GM12878 (cell line): ENCODE data around the gene FOXD1. TPM values are rescaled to one million over a fixed set of nuclear protein-coding genes. Genes with fewer than 3 reads are reported as not detected.

Experiments used
- ATAC-seq: fragments of 200-7000 bp; cut with Tn5 transposase; 3 replicates; pipeline ENCODE4 v1.9.1; 2020; ENCODE audit warnings: mild to moderate bottlenecking, moderate library complexity
- BruUV-seq: library from RNA; stranded (reverse); fragments of 400-500 nt; replicated peaks from 2 replicates; lab custom pipeline; 2021; lab: Mats Ljungman, UMichigan
- CTCF ChIA-PET: fragments of 300-600 bp; sonication (Branson Sonifier 250); formaldehyde crosslinking; extraction: SDS; loops from one replicate; lab custom pipeline; 2021; ENCODE audit warnings: inconsistent platforms; lab: Yijun Ruan, JAX
- POLR2A ChIA-PET: fragments of 350-600 bp; formaldehyde crosslinking; extraction: SDS; loops from one replicate; lab custom pipeline; 2021; ENCODE audit warnings: inconsistent platforms; lab: Charles Lee
- RAD21 ChIA-PET: fragments of 300-600 bp; sonication (Branson Sonifier 250); formaldehyde crosslinking; loops from one replicate; lab custom pipeline; 2023; ENCODE audit warnings: antibody characterized with exemption; ENCODE audit not compliant: unreplicated experiment; lab: Charles Lee
- SMC1A ChIA-PET: fragments of 300-600 bp; sonication (Branson Sonifier 250); formaldehyde crosslinking; loops from one replicate; lab custom pipeline; 2023; ENCODE audit not compliant: unreplicated experiment, uncharacterized antibody; lab: Charles Lee
- DNase-seq: peaks from one replicate; pipeline ENCODE4 v3.0.0-alpha.2; 2011; ENCODE audit warnings: low read depth, low spot score
- FAIRE-seq: peaks from 3 replicates; lab custom pipeline; 2011; peaks lifted over from hg19 to GRCh38; lab: Jason Lieb, UNC
- H2AFZ ChIP-seq: 2 replicates; pipeline ENCODE4 v1.6.0; 2011; ENCODE audit warnings: low read depth, low read length, control low read depth; ENCODE audit not compliant: control insufficient read depth
- H3K27ac ChIP-seq: 2 replicates; pipeline ENCODE4 v1.5.1; 2011; ENCODE audit warnings: control low read depth; ENCODE audit not compliant: control insufficient read depth, insufficient read depth
- H3K27me3 ChIP-seq, 2 experiments: replicated peaks in 1 of 2; 2 replicates each; pipeline versions ENCODE4 v1.6.0 to v1.6.1; 2011; ENCODE audit warnings: low read length in 1 of 2; ENCODE audit not compliant: control insufficient read depth in 2 of 2, insufficient read depth in 2 of 2
- H3K36me3 ChIP-seq, 2 experiments: 2 replicates each; pipeline ENCODE4 v1.5.1; 2011; ENCODE audit warnings: low read length in 1 of 2; ENCODE audit not compliant: control insufficient read depth in 2 of 2, insufficient read depth in 2 of 2
- H3K4me1 ChIP-seq: 2 replicates; pipeline ENCODE4 v1.6.1; 2011; ENCODE audit warnings: mild to moderate bottlenecking, low read length, moderate library complexity, mixed read lengths; ENCODE audit not compliant: control insufficient read depth, insufficient read depth
- H3K4me2 ChIP-seq: 2 replicates; pipeline ENCODE4 v1.6.0; 2011; ENCODE audit warnings: control low read depth; ENCODE audit not compliant: control insufficient read depth, insufficient read depth
- H3K4me3 ChIP-seq: fragments of 200-600 bp; sonication (generic); 2 replicates; pipeline ENCODE4 v1.5.1; 2016
- H3K79me2 ChIP-seq: 2 replicates; pipeline ENCODE4 v1.6.0; 2011; ENCODE audit warnings: low read length; ENCODE audit not compliant: control insufficient read depth, insufficient read depth
- H3K9ac ChIP-seq: 2 replicates; pipeline ENCODE4 v1.8.0; 2011; ENCODE audit warnings: low read length, control low read depth, mixed read lengths; ENCODE audit not compliant: control insufficient read depth, insufficient read depth
- H3K9me3 ChIP-seq: replicated peaks from 3 replicates; pipeline ENCODE4 v1.5.1; 2011; ENCODE audit warnings: mild to moderate bottlenecking, low read length; ENCODE audit not compliant: control insufficient read depth, insufficient read depth
- H4K20me1 ChIP-seq: 2 replicates; pipeline ENCODE4 v1.6.0; 2011; ENCODE audit not compliant: control insufficient read depth, insufficient read depth
- ATF3 ChIP-seq: IDR thresholded peaks from 2 replicates; pipeline ENCODE4 v1.6.1; 2011; ENCODE audit warnings: low read depth, mild to moderate bottlenecking, low read length, moderate library complexity, borderline replicate concordance; ENCODE audit errors: extremely low read depth
- BACH1 ChIP-seq: fragments of 450-650 bp; IDR thresholded peaks from 2 replicates; pipeline ENCODE4 v1.6.1; 2017; ENCODE audit warnings: mild to moderate bottlenecking, borderline replicate concordance
- CBFB ChIP-seq: IDR thresholded peaks from 2 replicates; pipeline ENCODE4 v1.6.1; 2016; ENCODE audit warnings: antibody characterized with exemption, low read depth
- EP300 ChIP-seq, 2 experiments: fragments of 150-350 bp in 1 of 2; IDR thresholded peaks; 2 replicates each; pipeline ENCODE4 v1.6.1; 2011 to 2012; ENCODE audit warnings: low read depth in 2 of 2, low read length in 2 of 2, borderline replicate concordance in 1 of 2, improper control_type of control experiment in 1 of 2, inconsistent platforms in 1 of 2; ENCODE audit not compliant: control insufficient read depth in 1 of 2
- ETV6 ChIP-seq, 2 experiments: fragments of 450-650 bp in 1 of 2; IDR thresholded peaks in 1 of 2; conservative IDR thresholded peaks in 1 of 2; 2 replicates each; pipeline ENCODE4 v1.6.1; 2014; ENCODE audit warnings: antibody characterized with exemption in 1 of 2, borderline replicate concordance in 1 of 2, low read depth in 1 of 2, mild to moderate bottlenecking in 1 of 2, moderate library complexity in 1 of 2
- JUND ChIP-seq: IDR thresholded peaks from 2 replicates; pipeline ENCODE4 v1.6.1; 2012; ENCODE audit warnings: low read depth, mild to moderate bottlenecking, low read length, improper control_type of control experiment, moderate library complexity
- KDM1A ChIP-seq: fragments of 200-600 bp; sonication (generic); IDR thresholded peaks from 2 replicates; pipeline ENCODE4 v1.6.1; 2016; ENCODE audit warnings: borderline replicate concordance
- NFYB ChIP-seq: IDR thresholded peaks from 2 replicates; pipeline ENCODE4 v1.6.1; 2011; ENCODE audit warnings: low read depth, mild to moderate bottlenecking, low read length, improper control_type of control experiment, moderate library complexity; ENCODE audit not compliant: insufficient read depth
- NR2F1 ChIP-seq: fragments of 450-650 bp; conservative IDR thresholded peaks from 2 replicates; pipeline ENCODE4 v1.6.1; 2017; ENCODE audit warnings: mild to moderate bottlenecking
- PRDM15 ChIP-seq: fragments of 450-650 bp; formaldehyde crosslinking; IDR thresholded peaks from 2 replicates; pipeline ENCODE4 v1.4.0; 2020; ENCODE audit warnings: mild to moderate bottlenecking, moderate library complexity
- SUZ12 ChIP-seq: fragments of 200-600 bp; sonication (generic); IDR thresholded peaks from one replicate; pipeline ENCODE4 v1.6.1; 2018; ENCODE audit warnings: antibody characterized with exemption, mild to moderate bottlenecking; ENCODE audit not compliant: unreplicated experiment
- YY1 ChIP-seq: IDR thresholded peaks from 2 replicates; pipeline ENCODE4 v1.6.1; 2011; ENCODE audit warnings: low read depth, mild to moderate bottlenecking, low read length
- ZNF217 ChIP-seq: fragments of 450-650 bp; IDR thresholded peaks from 2 replicates; pipeline ENCODE4 v1.6.1; 2017; ENCODE audit warnings: antibody characterized with exemption, mild to moderate bottlenecking
- ZNF24 ChIP-seq: fragments of 450-650 bp; IDR thresholded peaks from 2 replicates; pipeline ENCODE4 v1.6.1; 2017; ENCODE audit warnings: antibody characterized with exemption, mild to moderate bottlenecking
- WGBS: methylation state at CpG from one replicate; pipeline ENCODE4 v1.1.6; 2016; ENCODE audit warnings: low lambda C conversion rate; ENCODE audit not compliant: insufficient replicate concordance, insufficient coverage; ENCODE audit errors: missing lambda C conversion rate; 5-methylcytosine and 5-hydroxymethylcytosine counted together
- in situ Hi-C: fragments of 300-500 bp; cut with MboI; formaldehyde crosslinking; loops from 9 replicates; pipeline ENCODE4 v1.14.3; 2018; ENCODE audit warnings: mixed read lengths
- intact Hi-C: fragments of 100-400 bp; cut with micrococcal nuclease; formaldehyde crosslinking; loops from one replicate; pipeline ENCODE4 v1.14.2; 2022; ENCODE audit not compliant: unreplicated experiment
- polyA plus RNA-seq, 11 experiments: library from polyadenylated mRNA; depleted of rRNA in 4 of 11; unstranded in 6 of 11; stranded (reverse) in 5 of 11; fragments of >200 nt; fragmentation: Nextera tagmentation in 4 of 11; fragmentation: Illumina TruSeq in 1 of 11; extraction: Ambion mirVana in 4 of 11; extraction: Trizol in 1 of 11; gene quantifications; 1 replicate in 1 of 11; 2 replicates in 10 of 11; pipeline versions ENCODE4 v1.2.1 to v1.2.3, GENCODE V29; 2011 to 2016; ENCODE audit warnings: inconsistent platforms in 2 of 11, missing spikeins in 2 of 11, low read depth in 1 of 11
- total RNA-seq, 4 experiments: library from RNA; depleted of rRNA in 3 of 4; stranded (reverse); fragments of >200 nt in 3 of 4; fragmentation: Illumina TruSeq in 1 of 4; extraction: Trizol in 1 of 4; gene quantifications; 2 replicates each; pipeline versions ENCODE4 v1.2.1 to v1.2.3, GENCODE V29; 2013 to 2021

The FOXD1 gene
- total and polyA plus RNA-seq, 10 of the 15 experiments (the other 5 are each of a cell fraction or from before 2014, with no cell fraction given): not detected

DNA sequence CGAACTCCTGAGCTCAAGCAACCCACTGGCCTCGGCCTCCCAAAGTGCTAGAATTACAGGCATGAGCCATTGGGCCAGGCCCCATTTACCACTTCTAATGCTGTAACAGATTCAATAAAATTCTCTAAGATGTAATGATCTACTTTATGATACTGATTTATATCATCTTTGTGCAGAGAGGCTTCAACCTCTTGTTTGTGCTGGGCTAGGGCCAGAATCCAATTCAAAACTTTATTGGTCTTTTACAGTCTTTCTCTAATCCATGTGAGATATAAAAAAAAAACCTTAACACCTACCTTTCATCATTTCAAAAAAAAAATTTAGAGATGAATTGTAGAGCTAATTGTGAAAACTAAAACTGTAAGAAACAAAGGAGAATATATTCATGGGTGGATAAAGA is 41.5 kb upstream of the FOXD1 start:
- Histone ChIP-seq H3K9ac (no peak overlapping the region), H2AFZ (no peak overlapping the region), H3K79me2 (no peaks in the 10 kb centered on the region), H3K4me2 (no peak overlapping the region), H3K36me3 (no peaks in the 10 kb centered on the region), H3K9me3 (no peaks in the 10 kb centered on the region), H3K4me1 (no peaks in the 10 kb centered on the region), H3K27ac (no peak overlapping the region), H3K4me3 (no peak overlapping the region), H4K20me1 (no peaks in the 10 kb centered on the region), H3K27me3 (peaks cover 0 to 7% of the 10 kb centered on the region in 2 experiments; a peak in 2 of 4 replicates)
- RAD21 ChIA-PET: no interaction called here
- CTCF ChIA-PET: interaction anchor here (0.7 kb wide), 1 partner anchor 47 kb away, joined by 5 read pairs; no protein-coding TSS in a partner anchor
- no peak for DNase-seq
- FAIRE-seq: no peak
- no peak for ATAC-seq
- SMC1A ChIA-PET: no interaction called here
- in situ Hi-C loops: no loop called here
- TF ChIP-seq NFYB (no peak), NR2F1 (no peak), ZNF24 (no peak), CBFB (no peak), KDM1A (no peak), JUND (no peak), PRDM15 (CRISPR knock-in tag) (no peak), SUZ12 (no peak), ETV6 (conservative IDR thresholded peaks at IDR 0.05 in 1 of 2, IDR thresholded peaks at IDR 0.05 in 1 of 2; ENCODE audit: borderline replicate concordance in 1 of 2, low read depth in 1 of 2) (no peak), ATF3 (no peak), BACH1 (no peak), ZNF217 (no peak), YY1 (no peak), EP300 (IDR thresholded peaks at IDR 0.05; ENCODE audit: borderline replicate concordance in 1 of 2, control insufficient read depth in 1 of 2, low read depth in 2 of 2, low read length in 2 of 2) (no peak)
- intact Hi-C loops: no loop called here
- no TSS peak for BruUV-seq
- WGBS: 0% methylated on average over 2 of the region's 2 CpGs
- POLR2A ChIA-PET: no interaction called here
